Activated naive CD4-positive, alpha-beta T cell (primary cell): ENCODE results near the gene CLEC16A.
"Not testable (repeated sequence)": the region's sequence is repeated elsewhere in the genome, so short reads cannot be mapped to it uniquely, and the experiment has no call there.

Experiments
- DNase-seq, 4 experiments: peaks; one replicate each; lab custom pipeline; 2025; lab: John Stamatoyannopoulos, UW

Gene CLEC16A

DNA sequence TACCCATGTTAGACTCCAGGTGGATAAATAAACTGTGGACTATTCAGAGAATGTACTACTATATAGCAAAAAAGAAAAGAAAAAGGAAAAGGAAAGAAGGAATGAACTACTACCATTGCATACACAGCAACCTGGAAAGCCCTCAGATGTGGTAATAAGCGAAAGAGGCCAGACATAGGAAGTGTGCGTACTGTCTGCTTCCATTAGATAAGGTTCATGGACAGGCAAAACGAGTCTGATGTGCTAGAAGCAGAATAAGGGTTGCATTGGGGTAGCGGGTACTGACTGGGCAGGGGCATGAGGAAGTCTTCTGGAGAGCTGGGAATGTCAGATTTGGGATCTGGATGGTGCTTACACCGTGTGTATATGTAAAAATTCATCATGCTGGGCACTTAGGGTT lies 21.8 kb downstream of the CLEC16A start:
- no peak for DNase-seq

DNA sequence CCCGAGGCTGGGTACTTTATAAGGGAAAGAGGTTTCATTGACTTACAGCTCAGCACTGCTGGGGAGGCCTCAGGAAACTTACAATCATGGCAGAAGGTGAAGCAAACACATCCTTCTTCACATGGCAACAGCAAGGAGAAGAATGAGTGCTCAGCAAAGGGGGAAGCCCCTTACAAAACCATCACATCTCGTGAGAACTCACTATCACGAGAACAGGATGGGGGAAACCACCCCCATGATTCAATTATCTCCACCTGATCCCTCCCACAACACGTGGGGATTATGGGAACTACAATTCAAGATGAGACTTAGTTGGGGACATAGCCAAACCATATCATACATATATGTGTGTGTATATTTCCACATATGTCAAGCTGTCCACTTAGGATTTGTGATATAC lies 22.2 kb downstream of the CLEC16A start:
- not testable (repeated sequence) for DNase-seq

DNA sequence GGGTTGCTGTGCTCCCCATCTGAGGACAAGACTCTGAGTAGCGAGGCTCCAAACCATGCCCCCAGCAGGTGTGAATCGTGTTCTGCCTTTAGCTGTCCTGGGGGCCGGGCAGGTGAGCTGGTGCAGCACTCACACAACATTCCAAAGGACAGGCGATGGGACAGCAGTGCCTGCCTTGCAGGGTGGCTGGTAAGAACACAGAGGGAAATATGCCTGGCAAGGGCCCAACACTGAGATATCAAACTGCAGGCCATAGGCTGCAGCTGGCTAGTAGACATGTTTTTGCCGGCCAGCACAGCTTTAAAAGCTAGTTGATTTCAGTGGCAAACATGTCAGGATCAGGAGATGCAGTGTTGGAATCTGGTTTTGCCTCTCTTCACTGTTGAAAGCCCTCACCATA lies 23.6 kb downstream of the CLEC16A start:
- DNase-seq, result no peak

DNA sequence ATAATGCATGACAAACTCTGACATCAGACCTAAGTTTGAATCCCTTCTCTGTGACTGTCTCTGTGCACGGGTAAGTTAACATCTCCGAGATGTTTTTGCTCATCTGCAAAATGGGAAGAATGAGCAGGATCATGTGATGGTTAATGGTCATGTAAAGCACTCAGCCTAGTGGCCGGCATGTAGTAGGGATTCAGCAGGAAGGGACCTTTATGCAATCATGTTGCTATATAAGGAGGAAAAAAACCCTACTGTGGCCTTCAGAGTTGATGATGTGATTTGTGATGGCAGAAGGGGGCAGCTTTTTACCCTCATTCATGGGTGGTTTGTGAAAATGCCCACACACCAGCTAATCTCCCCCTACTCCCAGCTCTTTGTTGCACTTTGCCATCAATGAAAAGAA lies 24.1 kb downstream of the CLEC16A start:
- no peak for DNase-seq

DNA sequence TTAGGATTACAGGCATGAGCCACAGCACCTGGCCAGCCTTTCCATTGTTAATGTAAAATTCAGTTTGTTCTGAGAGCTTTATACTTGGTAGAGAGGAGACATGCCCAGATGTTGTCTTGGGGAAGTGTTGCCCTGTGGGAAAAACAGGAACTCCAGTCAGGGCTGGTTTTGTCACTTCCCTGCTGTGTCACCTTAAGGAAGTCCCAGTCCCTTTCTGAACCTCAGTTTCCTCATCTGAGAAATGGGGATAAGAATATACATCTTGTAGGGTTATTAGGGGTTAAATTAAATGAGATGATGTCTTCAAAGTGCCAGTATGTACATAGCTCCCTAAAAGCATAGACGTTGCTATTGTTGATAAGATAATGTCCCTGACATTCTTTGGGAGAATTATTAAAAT lies 25.3 kb downstream of the CLEC16A start:
- no peak for DNase-seq

DNA sequence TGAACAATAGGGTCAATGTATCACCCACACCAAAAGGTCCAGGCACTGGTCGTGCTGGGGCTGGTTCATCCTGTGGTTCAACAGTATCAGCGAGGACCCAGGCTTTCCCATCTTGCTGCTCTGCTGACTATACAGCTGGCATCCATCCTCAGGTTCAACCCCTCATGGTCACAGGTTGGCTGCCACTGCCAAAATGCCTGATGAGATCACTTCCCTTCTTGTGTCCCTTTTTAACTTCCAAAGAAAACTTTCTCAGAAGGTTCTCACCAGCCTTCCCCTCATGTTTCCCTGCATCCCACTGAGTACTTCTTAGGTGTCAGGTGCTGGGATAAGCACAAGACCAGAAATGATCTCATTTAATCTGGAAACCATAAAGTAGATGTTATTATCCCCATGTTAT lies 25.7 kb downstream of the CLEC16A start:
- no peak for DNase-seq

DNA sequence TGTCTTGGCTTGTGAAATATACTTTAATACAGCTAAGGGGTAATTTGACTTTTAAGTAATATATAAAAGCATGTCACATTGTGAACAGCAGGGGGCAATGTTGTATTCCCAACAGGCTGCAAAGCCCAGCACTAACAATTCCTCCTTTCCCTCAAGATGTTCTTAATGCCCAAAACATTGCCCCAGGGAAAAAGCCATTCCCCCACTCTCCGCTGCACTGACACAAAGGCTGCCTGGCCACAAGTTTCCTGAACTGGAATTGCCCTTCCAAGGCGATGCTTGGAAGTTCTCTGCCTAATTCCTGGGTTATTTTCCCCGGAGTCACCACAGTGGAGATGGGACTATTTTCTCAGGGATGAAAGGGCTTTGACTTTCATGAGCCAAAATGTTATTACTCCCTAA lies 27.2 kb downstream of the CLEC16A start:
- DNase-seq, result no peak

DNA sequence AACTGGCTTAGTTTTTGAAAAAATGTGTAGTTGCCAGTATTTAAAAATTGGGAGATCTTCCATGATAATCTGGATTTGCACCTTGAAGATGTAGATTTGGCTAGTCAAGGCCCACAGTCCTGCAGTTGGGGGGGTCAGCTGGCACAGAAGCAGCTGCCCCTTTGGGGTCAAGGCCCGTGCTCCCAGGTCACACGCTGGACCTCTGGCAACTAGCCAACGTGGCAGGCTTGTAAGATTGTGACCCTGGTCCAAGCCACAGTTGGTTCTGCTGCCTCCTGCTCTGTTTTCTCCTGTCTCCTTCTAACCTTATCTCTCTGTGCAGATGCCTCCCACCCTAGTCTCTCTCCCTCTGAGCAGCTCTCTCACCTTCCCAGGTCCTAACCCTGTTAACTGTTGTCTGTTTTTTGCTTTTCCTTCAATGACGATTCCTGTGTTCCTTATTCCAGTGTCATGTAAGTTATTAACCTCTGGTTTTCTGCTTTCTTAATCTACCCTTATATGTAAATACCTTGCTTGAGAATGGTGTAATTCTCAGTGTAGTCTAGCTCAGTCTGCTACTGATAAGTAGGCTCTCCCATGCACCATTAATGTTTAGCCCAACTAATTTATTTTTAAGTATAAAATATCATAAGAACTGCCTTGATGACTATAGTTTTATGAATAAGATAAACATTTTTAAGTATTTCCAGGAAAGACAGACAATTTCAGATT lies 27.9 kb downstream of the CLEC16A start:
- no peak for DNase-seq

DNA sequence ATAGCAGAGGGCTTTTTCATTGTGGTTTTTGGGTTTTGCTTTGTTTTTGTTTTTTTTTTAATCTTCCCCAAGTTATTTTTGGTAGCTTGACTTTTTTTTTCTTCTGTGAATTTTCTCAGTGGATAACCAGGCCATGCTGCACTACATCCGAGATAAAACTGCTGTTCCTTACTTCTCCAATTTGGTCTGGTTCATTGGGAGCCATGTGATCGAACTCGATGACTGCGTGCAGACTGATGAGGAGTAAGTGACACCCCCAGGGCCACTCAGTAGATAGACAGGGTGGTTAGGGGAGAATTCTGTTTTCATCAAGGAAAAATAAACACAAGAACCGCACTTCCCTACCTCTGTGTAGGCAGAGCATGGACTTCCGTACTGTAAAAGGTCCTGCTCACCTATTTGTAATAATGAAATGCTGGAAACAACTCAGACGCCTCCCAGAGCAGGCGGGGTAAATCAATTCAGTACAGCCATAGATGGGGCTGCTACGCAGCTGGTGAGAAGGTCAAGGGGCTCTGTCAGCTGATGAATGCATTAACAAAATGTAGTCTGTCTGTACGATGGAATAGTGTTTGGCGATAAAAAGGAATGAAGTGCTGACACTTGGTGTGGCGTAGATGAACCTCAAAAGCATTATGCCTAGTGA lies 28.6 kb downstream of the CLEC16A start:
- no peak for DNase-seq

DNA sequence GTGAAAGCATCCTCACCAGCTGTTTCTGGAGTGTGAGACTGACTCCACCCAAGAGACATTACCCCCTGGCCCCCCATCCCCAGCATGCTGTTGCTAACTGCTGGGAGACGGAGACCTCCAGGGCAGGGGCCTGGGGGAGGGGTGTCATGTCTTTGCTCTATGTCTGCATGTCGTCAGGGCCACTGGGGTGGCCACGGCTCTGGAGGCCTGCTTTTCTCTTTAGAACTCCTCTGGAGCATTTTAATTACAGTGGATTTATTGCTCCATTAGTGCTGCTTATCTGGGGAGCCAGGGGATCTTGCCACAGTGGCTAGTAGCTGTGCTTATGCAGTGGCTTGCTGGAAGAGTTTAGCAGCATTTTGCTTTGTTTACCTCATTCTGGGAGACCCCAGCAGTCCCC lies 32.3 kb downstream of the CLEC16A start:
- DNase-seq, result no peak

DNA sequence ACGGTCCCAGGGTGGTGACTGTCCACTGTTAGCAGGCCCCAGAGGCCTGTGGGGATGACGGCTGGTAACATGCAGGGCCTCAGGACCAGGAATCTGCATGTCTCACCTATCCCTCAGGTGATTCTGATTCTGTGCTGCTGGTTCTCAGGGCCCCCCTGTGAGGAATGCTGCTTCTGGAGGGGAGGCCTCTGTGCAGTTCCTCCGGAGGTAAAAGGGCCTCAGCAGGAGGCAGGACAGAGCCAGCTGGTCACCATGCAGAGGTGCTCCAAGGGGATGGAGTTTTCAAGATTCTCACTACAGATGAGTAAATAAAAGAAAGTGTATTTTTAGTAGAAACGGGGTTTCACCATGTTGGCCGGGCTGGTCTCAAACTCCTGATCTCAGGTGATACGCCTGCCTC lies 33.8 kb downstream of the CLEC16A start:
- no peak for DNase-seq

DNA sequence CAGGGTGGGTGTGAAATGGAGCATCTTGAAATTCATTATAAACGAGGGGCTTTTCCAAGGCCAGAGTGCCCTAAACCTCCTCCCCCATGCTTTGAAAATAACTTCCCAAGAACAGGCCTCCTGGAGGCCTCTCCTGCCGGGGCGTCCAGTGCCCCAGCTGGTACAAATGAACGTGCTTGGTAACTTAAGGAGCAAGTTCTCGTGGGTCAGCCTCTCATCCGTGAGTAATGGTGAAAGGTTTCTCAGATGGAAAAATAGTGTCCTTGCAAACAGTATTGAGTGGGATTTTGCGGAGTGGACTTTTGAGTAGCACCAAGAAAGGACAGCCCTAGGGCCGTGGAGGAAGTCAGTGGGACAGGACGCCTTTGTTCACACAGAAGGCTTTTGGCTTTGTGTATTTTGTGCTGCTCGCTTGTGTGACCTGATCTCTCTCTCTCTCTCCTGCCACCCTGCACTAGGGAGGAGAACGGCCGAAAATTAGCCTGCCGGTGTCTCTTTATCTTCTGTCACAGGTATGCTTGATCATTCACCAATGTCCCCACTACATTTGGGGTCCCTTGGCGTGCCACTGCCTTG lies 34.6 kb downstream of the CLEC16A start:
- DNase-seq, result no peak

DNA sequence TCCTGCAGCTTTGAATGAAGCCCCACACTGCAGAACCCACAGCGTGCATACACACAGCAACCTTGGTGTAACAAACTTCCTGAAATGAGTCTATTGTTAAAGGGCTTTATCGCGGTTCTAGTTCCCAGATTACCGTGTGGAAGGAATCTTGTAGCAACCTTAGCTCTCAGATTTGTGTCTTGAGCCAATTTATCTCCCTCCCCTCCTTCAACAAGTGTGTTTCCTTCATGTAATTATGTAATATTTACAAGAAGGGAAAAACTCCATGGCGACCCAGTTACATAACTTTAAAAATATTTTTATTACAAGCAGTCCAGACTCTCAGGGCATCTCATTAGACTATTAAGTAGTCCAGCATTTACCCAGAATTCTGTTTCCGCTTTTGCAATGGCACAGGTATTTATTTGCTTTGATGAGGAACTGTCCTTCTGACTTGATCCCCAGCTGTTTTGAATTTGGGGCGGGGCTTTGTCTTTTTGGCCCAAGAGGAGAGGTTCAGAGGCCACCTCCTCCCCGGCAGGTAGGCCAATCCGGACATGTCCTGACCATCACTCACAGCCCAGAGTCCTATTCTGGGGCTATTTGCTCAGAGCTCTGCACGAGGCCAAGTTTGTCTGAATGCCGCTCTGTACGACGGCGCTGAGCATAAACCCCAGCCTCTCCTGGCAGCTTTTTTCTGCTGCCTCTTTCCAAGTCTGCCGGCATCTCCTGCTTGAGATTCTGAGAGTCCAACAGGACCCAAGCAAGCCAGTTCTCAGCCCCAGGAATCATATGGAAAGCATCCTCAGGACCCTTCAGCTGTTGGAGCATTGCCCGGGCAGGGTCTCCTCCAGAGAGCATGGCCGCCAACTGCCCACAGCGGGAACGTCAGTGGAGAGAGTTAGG lies 35.6 kb downstream of the CLEC16A start:
- no peak for DNase-seq

DNA sequence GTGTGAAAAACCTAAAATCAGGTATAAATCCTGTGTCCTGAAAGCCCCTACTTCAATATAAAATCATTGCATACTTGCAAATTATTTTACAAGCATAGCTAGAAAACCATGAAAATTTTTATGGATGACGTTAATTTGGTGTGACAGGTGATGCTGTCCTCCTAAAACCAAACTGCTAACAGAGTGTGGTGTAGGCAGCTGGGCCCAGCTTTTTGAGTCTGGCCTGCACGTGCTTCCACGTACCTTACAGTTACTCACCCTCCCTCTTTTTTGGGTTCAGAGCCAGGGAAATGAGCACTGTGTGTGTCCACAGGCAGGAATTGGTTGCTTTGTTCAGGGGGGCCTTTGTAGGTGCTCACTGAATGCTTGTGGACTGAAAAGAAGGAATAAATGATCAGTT lies 36.4 kb downstream of the CLEC16A start:
- no peak for DNase-seq

DNA sequence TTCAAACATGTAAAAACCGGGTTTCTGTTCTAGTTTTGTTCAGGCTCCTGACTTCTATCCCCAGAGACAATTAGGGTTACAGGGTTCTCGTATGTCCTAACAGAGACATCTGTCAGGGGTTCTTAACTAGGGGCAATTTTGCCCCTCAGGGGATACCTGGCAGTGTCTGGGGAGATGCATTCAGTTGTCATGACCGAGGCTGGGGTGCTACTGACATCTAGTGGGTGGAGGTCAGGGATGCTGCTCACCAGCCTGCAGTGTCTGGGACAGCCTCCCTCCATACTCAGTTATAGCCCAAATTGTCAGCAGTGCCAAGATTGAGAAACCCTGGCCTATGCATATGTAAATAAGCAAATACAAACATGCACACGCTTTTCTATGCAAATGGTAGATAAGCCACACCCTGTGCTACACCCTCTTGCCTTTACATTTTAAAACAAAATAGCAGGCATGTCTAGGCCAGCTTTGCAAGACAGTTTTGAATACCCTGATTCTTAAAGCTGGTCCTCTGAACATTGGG lies 37.4 kb downstream of the CLEC16A start:
- peak in 1 of 4 experiments; percentile 15 for DNase-seq

DNA sequence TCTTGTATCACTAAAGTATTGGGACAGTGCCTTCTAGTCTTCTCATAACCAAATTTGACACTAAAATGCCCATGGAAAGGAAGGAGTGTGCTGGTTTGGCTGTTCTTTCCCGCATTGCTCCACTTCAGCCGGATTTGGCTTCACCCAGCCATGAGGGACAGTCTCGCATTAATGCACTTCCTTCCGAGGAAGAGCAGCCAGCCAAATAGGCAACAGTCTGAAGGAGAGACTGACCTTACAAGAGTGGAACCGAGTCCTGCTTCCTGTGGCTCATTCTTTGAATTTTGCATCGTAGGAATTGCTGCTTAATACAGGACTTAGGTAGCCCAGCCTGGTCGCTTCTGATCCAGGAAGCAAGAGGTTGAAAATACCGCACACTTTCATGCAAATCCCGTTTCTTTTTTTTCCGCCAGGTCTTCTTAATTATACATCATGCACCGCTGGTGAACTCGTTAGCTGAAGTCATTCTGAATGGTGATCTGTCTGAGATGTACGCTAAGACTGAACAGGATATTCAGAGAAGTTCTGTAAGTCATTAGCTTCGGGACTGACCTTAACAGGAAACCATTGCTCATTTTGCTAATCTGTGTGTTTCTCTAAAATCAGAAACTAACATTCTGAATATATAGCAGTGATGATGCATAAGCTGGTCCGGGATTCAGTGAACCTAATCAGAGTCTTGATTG lies 38.2 kb downstream of the CLEC16A start:
- DNase-seq, result no peak

DNA sequence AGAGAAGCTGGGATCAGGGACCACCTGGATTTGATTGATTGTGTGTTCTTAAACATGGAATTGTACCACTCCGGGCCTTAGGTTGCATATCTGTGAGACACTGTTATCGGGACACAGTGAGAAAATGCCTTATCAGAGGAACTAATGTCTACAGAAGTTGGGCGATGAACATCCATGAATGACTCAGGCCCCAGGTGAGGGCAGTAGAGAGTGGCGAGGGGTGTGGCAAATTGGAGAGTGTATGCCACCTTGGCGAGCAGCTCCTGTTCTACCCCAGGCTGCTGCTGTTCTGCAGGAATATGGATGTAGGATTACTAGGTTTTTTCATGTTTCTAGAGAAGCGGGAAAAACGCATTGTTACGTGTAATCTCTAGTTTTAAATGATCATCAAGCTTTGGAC lies 38.8 kb downstream of the CLEC16A start:
- peak in 1 of 4 experiments; percentile 4 for DNase-seq

DNA sequence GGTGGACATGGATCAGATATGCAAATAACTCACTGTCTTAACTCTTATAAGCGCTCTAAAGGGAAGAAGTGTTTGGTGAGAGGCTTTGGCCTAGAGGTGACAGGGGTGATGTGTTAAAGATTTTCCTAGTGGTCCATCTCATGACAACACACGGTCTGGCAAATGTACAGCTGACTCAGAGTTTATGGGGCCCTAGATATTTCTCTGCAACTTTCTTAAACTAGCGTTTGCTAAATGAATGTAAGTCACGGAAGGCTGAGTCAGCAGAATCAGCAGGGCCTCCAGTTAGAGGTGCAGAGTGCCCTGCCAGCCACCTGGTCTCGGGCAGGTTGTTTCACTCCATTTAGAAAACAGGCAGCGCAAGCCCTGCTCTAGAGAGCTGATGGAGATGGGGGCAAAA lies 40.1 kb downstream of the CLEC16A start:
- no peak for DNase-seq

DNA sequence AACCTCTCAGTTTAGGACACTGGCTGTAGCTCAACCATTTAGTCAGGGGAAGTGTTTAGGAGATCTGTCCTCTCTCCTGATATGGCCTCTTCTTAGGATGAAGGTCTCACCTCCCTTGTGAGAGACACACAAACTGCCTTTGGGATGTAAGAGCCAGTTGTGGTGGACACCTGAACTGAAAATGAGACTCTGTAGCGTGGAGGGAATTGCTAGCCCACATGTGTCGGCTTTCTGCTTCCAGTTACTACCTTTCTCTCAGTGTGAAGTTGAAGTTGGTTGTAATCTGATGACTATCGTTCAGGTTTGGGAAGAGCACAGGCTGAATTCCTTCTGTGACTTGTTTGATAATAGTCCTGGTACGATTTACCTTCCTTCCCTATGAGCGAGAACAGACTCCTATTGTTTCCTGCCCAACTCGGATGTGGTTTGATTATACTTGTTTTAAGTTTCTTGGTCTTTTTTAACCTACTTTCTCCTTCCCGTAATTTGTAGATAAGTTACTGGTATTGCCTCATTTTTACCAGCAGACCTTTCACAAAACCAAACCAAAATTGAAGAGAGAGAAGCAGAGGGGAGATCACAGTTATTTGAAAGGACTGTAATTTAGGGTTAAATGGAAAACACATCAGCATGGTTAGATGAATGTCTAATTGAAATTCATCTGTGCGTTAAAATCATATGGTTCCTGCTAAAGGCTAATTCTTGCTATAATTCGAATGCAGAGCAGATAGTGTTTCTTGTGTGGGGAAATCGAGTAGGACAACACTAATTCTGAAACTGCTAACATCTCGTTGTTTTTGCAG lies 43.2 kb downstream of the CLEC16A start:
- DNase-seq, result no peak

DNA sequence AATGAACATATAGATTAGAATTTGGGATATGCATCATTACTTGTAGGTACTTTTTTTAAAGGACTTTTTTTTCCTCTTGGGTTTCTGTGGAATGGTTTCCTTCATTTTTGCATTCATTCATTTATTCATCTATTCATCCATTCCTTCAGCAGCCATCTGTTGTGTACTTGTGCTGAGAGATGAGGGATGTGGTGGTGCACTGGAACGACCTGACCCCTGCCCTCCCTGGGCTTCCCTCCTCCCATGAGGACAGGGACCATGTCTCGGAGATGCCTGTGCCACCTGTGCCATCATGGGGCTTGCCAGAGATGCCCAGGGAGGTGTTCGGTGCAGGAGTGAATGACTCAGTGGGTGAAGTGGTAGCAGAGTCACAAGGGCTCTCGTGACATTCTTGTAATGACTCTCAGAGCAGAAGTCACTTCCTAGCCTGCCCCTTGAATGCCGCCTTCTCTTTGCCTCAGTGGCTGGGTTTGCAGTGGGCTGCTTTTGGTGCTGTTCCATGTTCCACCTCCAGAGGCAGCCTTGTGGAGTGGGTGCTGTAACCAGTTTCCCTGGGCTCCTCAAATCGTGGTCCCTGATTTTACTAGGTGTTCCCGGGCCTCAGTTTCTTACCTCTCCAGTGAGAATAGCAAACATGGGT lies 43.9 kb downstream of the CLEC16A start:
- DNase-seq, result no peak
